ENCODE measurements around the gene ARMH2. TPM values are rescaled to one million over a fixed set of nuclear protein-coding genes. Genes with fewer than 3 reads are reported as not detected.

ARMH2 gene
- total and polyA plus RNA-seq, 2 experiments from 2014 or later: not detected

GRCh38 chr6:24799541-24799915 lies 811 bp upstream of the ARMH2 start:
- no peak overlapping the region for H3K27ac Mint-ChIP-seq
- no peak overlapping the region for H3K4me3 Mint-ChIP-seq
- H3K27me3 Mint-ChIP-seq (ENCODE audit: insufficient read depth, low read depth, poor library complexity): peaks cover 6% of the 10 kb centered on the region
- Histone ChIP-seq H3K27me3 (ENCODE audit: insufficient read depth) (no peaks in the 10 kb centered on the region), H3K4me1 (ENCODE audit: insufficient read depth) (0 out of 2 replicates have a peak, but pooled peaks cover 8% of the 10 kb centered on the region), H3K27ac (ENCODE audit: low read depth) (no peak overlapping the region), H3K36me3 (ENCODE audit: insufficient read depth) (no peaks in the 10 kb centered on the region), H3K4me3 (no peak overlapping the region), H3K9me2 (ENCODE audit: insufficient read depth) (no peaks in the 10 kb centered on the region), H4K20me1 (replicated peaks; ENCODE audit: insufficient read depth) (no peaks in the 10 kb centered on the region), H3K4me2 (no peak overlapping the region), H2AFZ (no peak overlapping the region), H3F3A (replicated peaks; ENCODE audit: low read depth) (no peaks in the 10 kb centered on the region), H3K79me2 (replicated peaks; ENCODE audit: insufficient read depth) (no peaks in the 10 kb centered on the region)
- DNase-seq (ENCODE audit: low spot score) (no peak), ATAC-seq (no peak)
- no peaks in the 10 kb centered on the region; the same call in 2 of the 3 replicates for H3K9me3 Mint-ChIP-seq
- H3K4me1 Mint-ChIP-seq: peaks cover 13% of the 10 kb centered on the region; the same call in 2 of the 3 replicates
- no peaks in the 10 kb centered on the region for H3K36me3 Mint-ChIP-seq (ENCODE audit: low read depth)
- TF ChIP-seq STAT1 (IDR thresholded peaks at IDR 0.05; ENCODE audit: unreplicated experiment) (no peak), NANOG (IDR thresholded peaks at IDR 0.05; ENCODE audit: borderline replicate concordance) (no peak), ZNF114 (CRISPR knock-in tag; IDR thresholded peaks at IDR 0.05) (no peak), JUNB (IDR thresholded peaks at IDR 0.05; ENCODE audit: unreplicated experiment) (no peak), CTCF (conservative IDR thresholded peaks at IDR 0.05; ENCODE audit: low read depth in 2 of 2) (no peak), CREB1 (CRISPR knock-in tag; IDR thresholded peaks at IDR 0.05; ENCODE audit: low read depth) (no peak), EZH2phosphoT487 (IDR thresholded peaks at IDR 0.05; ENCODE audit: unreplicated experiment) (no peak), ZNF331 (CRISPR knock-in tag; IDR thresholded peaks at IDR 0.05; ENCODE audit: low read depth) (no peak), POLR2AphosphoS5 (IDR thresholded peaks at IDR 0.05; ENCODE audit: low read depth) (no peak), ZNF462 (CRISPR knock-in tag; IDR thresholded peaks at IDR 0.05) (no peak)
- TF ChIP-seq, protein P1, sequence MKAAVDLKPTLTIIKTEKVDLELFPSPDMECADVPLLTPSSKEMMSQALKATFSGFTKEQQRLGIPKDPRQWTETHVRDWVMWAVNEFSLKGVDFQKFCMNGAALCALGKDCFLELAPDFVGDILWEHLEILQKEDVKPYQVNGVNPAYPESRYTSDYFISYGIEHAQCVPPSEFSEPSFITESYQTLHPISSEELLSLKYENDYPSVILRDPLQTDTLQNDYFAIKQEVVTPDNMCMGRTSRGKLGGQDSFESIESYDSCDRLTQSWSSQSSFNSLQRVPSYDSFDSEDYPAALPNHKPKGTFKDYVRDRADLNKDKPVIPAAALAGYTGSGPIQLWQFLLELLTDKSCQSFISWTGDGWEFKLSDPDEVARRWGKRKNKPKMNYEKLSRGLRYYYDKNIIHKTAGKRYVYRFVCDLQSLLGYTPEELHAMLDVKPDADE (IDR thresholded peaks at IDR 0.05): no peak
- TF ChIP-seq, protein P2, sequence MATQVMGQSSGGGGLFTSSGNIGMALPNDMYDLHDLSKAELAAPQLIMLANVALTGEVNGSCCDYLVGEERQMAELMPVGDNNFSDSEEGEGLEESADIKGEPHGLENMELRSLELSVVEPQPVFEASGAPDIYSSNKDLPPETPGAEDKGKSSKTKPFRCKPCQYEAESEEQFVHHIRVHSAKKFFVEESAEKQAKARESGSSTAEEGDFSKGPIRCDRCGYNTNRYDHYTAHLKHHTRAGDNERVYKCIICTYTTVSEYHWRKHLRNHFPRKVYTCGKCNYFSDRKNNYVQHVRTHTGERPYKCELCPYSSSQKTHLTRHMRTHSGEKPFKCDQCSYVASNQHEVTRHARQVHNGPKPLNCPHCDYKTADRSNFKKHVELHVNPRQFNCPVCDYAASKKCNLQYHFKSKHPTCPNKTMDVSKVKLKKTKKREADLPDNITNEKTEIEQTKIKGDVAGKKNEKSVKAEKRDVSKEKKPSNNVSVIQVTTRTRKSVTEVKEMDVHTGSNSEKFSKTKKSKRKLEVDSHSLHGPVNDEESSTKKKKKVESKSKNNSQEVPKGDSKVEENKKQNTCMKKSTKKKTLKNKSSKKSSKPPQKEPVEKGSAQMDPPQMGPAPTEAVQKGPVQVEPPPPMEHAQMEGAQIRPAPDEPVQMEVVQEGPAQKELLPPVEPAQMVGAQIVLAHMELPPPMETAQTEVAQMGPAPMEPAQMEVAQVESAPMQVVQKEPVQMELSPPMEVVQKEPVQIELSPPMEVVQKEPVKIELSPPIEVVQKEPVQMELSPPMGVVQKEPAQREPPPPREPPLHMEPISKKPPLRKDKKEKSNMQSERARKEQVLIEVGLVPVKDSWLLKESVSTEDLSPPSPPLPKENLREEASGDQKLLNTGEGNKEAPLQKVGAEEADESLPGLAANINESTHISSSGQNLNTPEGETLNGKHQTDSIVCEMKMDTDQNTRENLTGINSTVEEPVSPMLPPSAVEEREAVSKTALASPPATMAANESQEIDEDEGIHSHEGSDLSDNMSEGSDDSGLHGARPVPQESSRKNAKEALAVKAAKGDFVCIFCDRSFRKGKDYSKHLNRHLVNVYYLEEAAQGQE (IDR thresholded peaks at IDR 0.05; ENCODE audit: unreplicated experiment): no peak

Data from GM23338 (cell line).